Measurements from ENCODE around the gene SHROOM4. TPM values are rescaled to one million over a fixed set of nuclear protein-coding genes. Genes with fewer than 3 reads are reported as not detected.

The SHROOM4 gene
- total and polyA plus RNA-seq, 2 experiments from 2014 or later = 1.9 to 8.5 TPM

DNA sequence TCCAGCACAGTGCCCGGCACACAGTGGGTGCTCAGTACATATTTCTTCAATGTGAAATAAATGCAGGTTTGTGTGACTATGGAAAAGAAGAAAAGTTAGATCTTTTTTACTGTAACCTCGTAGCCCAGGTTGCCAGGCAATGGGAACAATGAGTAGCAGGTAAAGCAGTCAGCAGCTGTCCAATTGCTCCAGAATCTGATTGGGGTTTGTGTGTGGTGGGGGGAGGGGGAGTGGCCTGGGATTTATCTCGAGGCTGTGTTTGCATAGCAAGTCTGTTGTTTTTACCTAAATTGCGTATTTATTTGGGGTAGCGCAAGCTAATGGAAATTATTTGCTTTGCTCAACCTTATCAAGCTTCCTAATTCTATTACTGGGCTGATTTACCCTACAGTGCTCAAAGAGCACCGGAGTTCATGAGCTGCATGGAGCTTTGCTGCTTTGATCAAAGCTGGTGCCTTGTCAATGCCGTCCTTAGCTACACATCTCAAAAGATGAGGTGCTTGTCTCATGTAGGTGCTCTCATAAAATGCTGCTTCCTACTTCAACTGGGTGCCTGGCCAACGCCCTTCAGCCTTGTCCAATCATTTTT lies 198.3 kb downstream of the SHROOM4 start (continued):
- TF ChIP-seq, protein P1, sequence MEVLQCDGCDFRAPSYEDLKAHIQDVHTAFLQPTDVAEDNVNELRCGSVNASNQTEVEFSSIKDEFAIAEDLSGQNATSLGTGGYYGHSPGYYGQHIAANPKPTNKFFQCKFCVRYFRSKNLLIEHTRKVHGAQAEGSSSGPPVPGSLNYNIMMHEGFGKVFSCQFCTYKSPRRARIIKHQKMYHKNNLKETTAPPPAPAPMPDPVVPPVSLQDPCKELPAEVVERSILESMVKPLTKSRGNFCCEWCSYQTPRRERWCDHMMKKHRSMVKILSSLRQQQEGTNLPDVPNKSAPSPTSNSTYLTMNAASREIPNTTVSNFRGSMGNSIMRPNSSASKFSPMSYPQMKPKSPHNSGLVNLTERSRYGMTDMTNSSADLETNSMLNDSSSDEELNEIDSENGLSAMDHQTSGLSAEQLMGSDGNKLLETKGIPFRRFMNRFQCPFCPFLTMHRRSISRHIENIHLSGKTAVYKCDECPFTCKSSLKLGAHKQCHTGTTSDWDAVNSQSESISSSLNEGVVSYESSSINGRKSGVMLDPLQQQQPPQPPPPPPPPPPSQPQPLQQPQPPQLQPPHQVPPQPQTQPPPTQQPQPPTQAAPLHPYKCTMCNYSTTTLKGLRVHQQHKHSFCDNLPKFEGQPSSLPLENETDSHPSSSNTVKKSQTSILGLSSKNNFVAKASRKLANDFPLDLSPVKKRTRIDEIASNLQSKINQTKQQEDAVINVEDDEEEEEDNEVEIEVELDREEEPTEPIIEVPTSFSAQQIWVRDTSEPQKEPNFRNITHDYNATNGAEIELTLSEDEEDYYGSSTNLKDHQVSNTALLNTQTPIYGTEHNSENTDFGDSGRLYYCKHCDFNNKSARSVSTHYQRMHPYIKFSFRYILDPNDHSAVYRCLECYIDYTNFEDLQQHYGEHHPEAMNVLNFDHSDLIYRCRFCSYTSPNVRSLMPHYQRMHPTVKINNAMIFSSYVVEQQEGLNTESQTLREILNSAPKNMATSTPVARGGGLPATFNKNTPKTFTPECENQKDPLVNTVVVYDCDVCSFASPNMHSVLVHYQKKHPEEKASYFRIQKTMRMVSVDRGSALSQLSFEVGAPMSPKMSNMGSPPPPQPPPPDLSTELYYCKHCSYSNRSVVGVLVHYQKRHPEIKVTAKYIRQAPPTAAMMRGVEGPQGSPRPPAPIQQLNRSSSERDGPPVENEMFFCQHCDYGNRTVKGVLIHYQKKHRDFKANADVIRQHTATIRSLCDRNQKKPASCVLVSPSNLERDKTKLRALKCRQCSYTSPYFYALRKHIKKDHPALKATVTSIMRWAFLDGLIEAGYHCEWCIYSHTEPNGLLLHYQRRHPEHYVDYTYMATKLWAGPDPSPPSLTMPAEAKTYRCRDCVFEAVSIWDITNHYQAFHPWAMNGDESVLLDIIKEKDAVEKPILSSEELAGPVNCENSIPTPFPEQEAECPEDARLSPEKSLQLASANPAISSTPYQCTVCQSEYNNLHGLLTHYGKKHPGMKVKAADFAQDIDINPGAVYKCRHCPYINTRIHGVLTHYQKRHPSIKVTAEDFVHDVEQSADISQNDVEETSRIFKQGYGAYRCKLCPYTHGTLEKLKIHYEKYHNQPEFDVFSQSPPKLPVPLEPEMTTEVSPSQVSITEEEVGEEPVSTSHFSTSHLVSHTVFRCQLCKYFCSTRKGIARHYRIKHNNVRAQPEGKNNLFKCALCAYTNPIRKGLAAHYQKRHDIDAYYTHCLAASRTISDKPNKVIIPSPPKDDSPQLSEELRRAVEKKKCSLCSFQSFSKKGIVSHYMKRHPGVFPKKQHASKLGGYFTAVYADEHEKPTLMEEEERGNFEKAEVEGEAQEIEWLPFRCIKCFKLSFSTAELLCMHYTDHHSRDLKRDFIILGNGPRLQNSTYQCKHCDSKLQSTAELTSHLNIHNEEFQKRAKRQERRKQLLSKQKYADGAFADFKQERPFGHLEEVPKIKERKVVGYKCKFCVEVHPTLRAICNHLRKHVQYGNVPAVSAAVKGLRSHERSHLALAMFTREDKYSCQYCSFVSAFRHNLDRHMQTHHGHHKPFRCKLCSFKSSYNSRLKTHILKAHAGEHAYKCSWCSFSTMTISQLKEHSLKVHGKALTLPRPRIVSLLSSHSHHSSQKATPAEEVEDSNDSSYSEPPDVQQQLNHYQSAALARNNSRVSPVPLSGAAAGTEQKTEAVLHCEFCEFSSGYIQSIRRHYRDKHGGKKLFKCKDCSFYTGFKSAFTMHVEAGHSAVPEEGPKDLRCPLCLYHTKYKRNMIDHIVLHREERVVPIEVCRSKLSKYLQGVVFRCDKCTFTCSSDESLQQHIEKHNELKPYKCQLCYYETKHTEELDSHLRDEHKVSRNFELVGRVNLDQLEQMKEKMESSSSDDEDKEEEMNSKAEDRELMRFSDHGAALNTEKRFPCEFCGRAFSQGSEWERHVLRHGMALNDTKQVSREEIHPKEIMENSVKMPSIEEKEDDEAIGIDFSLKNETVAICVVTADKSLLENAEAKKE (CRISPR knock-in tag; IDR thresholded peaks at IDR 0.05) = no peak
- no peak for TF ChIP-seq REST (IDR thresholded peaks at IDR 0.05; ENCODE audit: unreplicated experiment)
- no peak for TF ChIP-seq EZH2 (IDR thresholded peaks at IDR 0.05; ENCODE audit: low read depth, unreplicated experiment)
- TF ChIP-seq, protein P2, sequence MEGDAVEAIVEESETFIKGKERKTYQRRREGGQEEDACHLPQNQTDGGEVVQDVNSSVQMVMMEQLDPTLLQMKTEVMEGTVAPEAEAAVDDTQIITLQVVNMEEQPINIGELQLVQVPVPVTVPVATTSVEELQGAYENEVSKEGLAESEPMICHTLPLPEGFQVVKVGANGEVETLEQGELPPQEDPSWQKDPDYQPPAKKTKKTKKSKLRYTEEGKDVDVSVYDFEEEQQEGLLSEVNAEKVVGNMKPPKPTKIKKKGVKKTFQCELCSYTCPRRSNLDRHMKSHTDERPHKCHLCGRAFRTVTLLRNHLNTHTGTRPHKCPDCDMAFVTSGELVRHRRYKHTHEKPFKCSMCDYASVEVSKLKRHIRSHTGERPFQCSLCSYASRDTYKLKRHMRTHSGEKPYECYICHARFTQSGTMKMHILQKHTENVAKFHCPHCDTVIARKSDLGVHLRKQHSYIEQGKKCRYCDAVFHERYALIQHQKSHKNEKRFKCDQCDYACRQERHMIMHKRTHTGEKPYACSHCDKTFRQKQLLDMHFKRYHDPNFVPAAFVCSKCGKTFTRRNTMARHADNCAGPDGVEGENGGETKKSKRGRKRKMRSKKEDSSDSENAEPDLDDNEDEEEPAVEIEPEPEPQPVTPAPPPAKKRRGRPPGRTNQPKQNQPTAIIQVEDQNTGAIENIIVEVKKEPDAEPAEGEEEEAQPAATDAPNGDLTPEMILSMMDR (conservative IDR thresholded peaks at IDR 0.05; ENCODE audit: low read depth in 2 of 2) = no peak
- no peak for TF ChIP-seq ZNF331 (CRISPR knock-in tag; IDR thresholded peaks at IDR 0.05; ENCODE audit: low read depth)
- no peak for TF ChIP-seq JUNB (IDR thresholded peaks at IDR 0.05; ENCODE audit: unreplicated experiment)
